ENCODE measurements around the gene COPZ1. TPM values are rescaled to one million over a fixed set of nuclear protein-coding genes. Genes with fewer than 3 reads are reported as not detected.
A peak's percentile ranks its signal among the peaks of the same experiment; 100 is the strongest.

COPZ1 gene
- total and polyA plus RNA-seq, 10 donors = 55.4 to 99.1 (median 80.5) TPM

GRCh38 chr12:54355104-54355815 is 30.3 kb downstream of the COPZ1 start:
- no peak for DNase-seq
- no peak overlapping the region for H3K4me3 ChIP-seq
- TF ChIP-seq POLR2A (IDR thresholded peaks at IDR 0.05) (no peak), CTCF (IDR thresholded peaks at IDR 0.05 in 8 of 11, conservative IDR thresholded peaks at IDR 0.05 in 3 of 11) (no peak), POLR2AphosphoS5 (IDR thresholded peaks at IDR 0.05) (no peak)
- H3K4me1 ChIP-seq = peaks cover 7 to 51% (median 28%) of the 10 kb centered on the region in 6 donors
- H3K9me3 ChIP-seq = no peaks in the 10 kb centered on the region
- peaks cover 0 to 49% (median 13%) of the 10 kb centered on the region in 6 donors for H3K36me3 ChIP-seq
- intact Hi-C loops (cut with DNase I; ENCODE audit: low total_unique reads) = no loop called here
- WGBS, 5 donors = 80 to 89% (median 88%) methylated on average over 6 of the region's 6 CpGs
- no peaks in the 10 kb centered on the region for H3K27me3 ChIP-seq (replicated peaks in 1 of 7)
- no peak overlapping the region for H3K27ac ChIP-seq

GRCh38 chr12:54356228-54356627 is 31.3 kb downstream of the COPZ1 start:
- intact Hi-C loops (cut with DNase I; ENCODE audit: low total_unique reads) = no loop called here
- TF ChIP-seq POLR2A (IDR thresholded peaks at IDR 0.05) (no peak), CTCF (IDR thresholded peaks at IDR 0.05 in 8 of 11, conservative IDR thresholded peaks at IDR 0.05 in 3 of 11) (no peak), POLR2AphosphoS5 (IDR thresholded peaks at IDR 0.05) (no peak)
- Histone ChIP-seq H3K9me3 (no peaks in the 10 kb centered on the region), H3K27me3 (replicated peaks in 1 of 7) (no peaks in the 10 kb centered on the region), H3K27ac (no peak overlapping the region), H3K4me1 (peaks cover 7 to 58% (median 31%) of the 10 kb centered on the region in 6 donors), H3K4me3 (no peak overlapping the region), H3K36me3 (peaks cover 0 to 39% (median 3%) of the 10 kb centered on the region in 6 donors)
- 84 to 99% (median 91%) methylated on average over 3 of the region's 3 CpGs for WGBS, 5 donors
- no peak for DNase-seq

- WGBS, 5 donors = 80 to 93% (median 90%) methylated on average over 4 of the region's 4 CpGs
- no peak for TF ChIP-seq POLR2AphosphoS5 (IDR thresholded peaks at IDR 0.05)
- TF ChIP-seq POLR2A (IDR thresholded peaks at IDR 0.05) = no peak
- no peak for TF ChIP-seq CTCF (IDR thresholded peaks at IDR 0.05 in 8 of 11, conservative IDR thresholded peaks at IDR 0.05 in 3 of 11)
- peak overlapping the region in 1 of 8 donors; percentile 4 for H3K27ac ChIP-seq
- DNase-seq = no peak
- no peaks in the 10 kb centered on the region for H3K27me3 ChIP-seq (replicated peaks in 1 of 7)
- H3K36me3 ChIP-seq = peaks cover 0 to 32% (median 0%) of the 10 kb centered on the region in 6 donors
- H3K9me3 ChIP-seq = no peaks in the 10 kb centered on the region
- intact Hi-C loops (cut with DNase I; ENCODE audit: low total_unique reads) = no loop called here
- peaks cover 7 to 58% (median 25%) of the 10 kb centered on the region in 6 donors for H3K4me1 ChIP-seq
- H3K4me3 ChIP-seq = no peak overlapping the region
Observed at GRCh38 chr12:54356951-54357356, 32.0 kb downstream of the COPZ1 start.

GRCh38 chr12:54357506-54358190 is 32.7 kb downstream of the COPZ1 start:
- Histone ChIP-seq H3K27ac (peak overlapping the region in 5 of 8 donors; percentile 73 to 87 (median 86)), H3K9me3 (no peaks in the 10 kb centered on the region), H3K4me1 (peaks cover 7 to 57% (median 25%) of the 10 kb centered on the region in 6 donors), H3K4me3 (peak overlapping the region in 2 of 8 donors; percentile 69 to 74), H3K36me3 (peaks cover 0 to 25% (median 0%) of the 10 kb centered on the region in 6 donors), H3K27me3 (replicated peaks in 1 of 7) (no peaks in the 10 kb centered on the region)
- no peak for TF ChIP-seq POLR2AphosphoS5 (IDR thresholded peaks at IDR 0.05)
- no peak for TF ChIP-seq POLR2A (IDR thresholded peaks at IDR 0.05)
- no peak for TF ChIP-seq CTCF (IDR thresholded peaks at IDR 0.05 in 8 of 11, conservative IDR thresholded peaks at IDR 0.05 in 3 of 11)
- no peak for DNase-seq
- intact Hi-C loops (cut with DNase I; ENCODE audit: low total_unique reads) = no loop called here
- 51 to 76% (median 71%) methylated on average over 2 of the region's 2 CpGs for WGBS, 5 donors
